Kidney (tissue), 14 donors: ENCODE results near the gene DLX3. TPM values are rescaled to one million over a fixed set of nuclear protein-coding genes. Genes with fewer than 3 reads are reported as not detected.

Source experiments
- DNase-seq, 5 donors: peaks; one replicate each; pipeline ENCODE4 v3.0.0-alpha.2; 2013 to 2020
- FAIRE-seq: peaks from 2 replicates; lab custom pipeline; 2012; peaks lifted over from hg19 to GRCh38; lab: Jason Lieb, UNC
- H3K27ac ChIP-seq, 2 donors: one replicate each; pipeline ENCODE4 v1.7.0; 2013; ENCODE audit warnings: low read depth in 2 of 2, low read length in 2 of 2, inconsistent platforms in 1 of 2
- H3K27me3 ChIP-seq: one replicate; pipeline ENCODE4 v1.7.1; 2013; ENCODE audit warnings: low read length, inconsistent platforms; ENCODE audit not compliant: control insufficient read depth, insufficient read depth
- H3K36me3 ChIP-seq, 3 donors: one replicate each; pipeline versions ENCODE4 v1.7.0 to v1.7.1; 2013; ENCODE audit warnings: low read length in 3 of 3, control low read depth in 1 of 3, inconsistent platforms in 1 of 3; ENCODE audit not compliant: insufficient read depth in 3 of 3, control insufficient read depth in 2 of 3
- H3K4me1 ChIP-seq, 3 donors: one replicate each; pipeline versions ENCODE4 v1.7.0 to v1.7.1; 2013; ENCODE audit warnings: low read length in 3 of 3, inconsistent platforms in 1 of 3, low read depth in 1 of 3; ENCODE audit not compliant: control insufficient read depth in 2 of 3, insufficient read depth in 2 of 3
- H3K4me3 ChIP-seq, 3 donors: one replicate each; pipeline versions ENCODE4 v1.7.0 to v1.8.1; 2013; ENCODE audit warnings: low read length in 3 of 3, control low read depth in 1 of 3, inconsistent platforms in 1 of 3
- H3K9ac ChIP-seq, 3 donors: one replicate each; pipeline versions ENCODE4 v1.7.0 to v1.7.1; 2013; ENCODE audit warnings: low read length in 3 of 3, control low read depth in 1 of 3, inconsistent platforms in 1 of 3
- H3K9me3 ChIP-seq, 3 donors: one replicate each; pipeline versions ENCODE4 v1.7.0 to v1.7.1; 2013; ENCODE audit warnings: low read length in 3 of 3, control low read depth in 1 of 3, inconsistent platforms in 1 of 3; ENCODE audit not compliant: control insufficient read depth in 2 of 3, insufficient read depth in 1 of 3
- CTCF ChIP-seq: IDR thresholded peaks from 3 replicates; pipeline ENCODE4 v1.5.1; 2012; ENCODE audit warnings: mild to moderate bottlenecking, moderate library complexity, borderline replicate concordance; ENCODE audit not compliant: insufficient read depth; ENCODE audit errors: extremely low read depth
- intact Hi-C: fragments of 100-400 bp; cut with DNase I; formaldehyde crosslinking; loops from one replicate; pipeline ENCODE4 v1.11.1; 2022
- polyA plus RNA-seq: library from polyadenylated mRNA; stranded (reverse); fragments of 350-450 nt; fragmentation: Illumina TruSeq; extraction: RNeasy Lipid Tissue Mini Kit (QIAGEN cat#74804); gene quantifications from one replicate; pipeline ENCODE4 v1.2.3, GENCODE V29; 2014; ENCODE audit warnings: low read depth, low replicate concordance; ENCODE audit not compliant: insufficient read depth
- total RNA-seq: library from RNA; stranded (reverse); fragmentation: NEBNext Ultra II Directional; extraction: Animal tissue kit (Norgen Biotek cat#: 25700); gene quantifications from one replicate; pipeline ENCODE4 v1.2.1, GENCODE V29; 2021
- donor health status: control.
- donor health status: control.
- donor health status: control.
- donor health status: control.
- donor health status: control.
- donor health status: DM: yes; HTN: yes; CAD: no.
- donor health status: Normal renal cell carcinoma (clear cell type).

The DLX3 gene
- total and polyA plus RNA-seq, 2 donors from 2014 or later = 0.41 to 0.47 TPM

GRCh38 chr17:49952209-49952911 is 42.7 kb downstream of the DLX3 start:
- peak; percentile 78 for TF ChIP-seq CTCF
- no peaks in the 10 kb centered on the region for H3K27me3 ChIP-seq
- no peaks in the 10 kb centered on the region for H3K4me1 ChIP-seq
- H3K9me3 ChIP-seq = no peaks in the 10 kb centered on the region
- H3K4me3 ChIP-seq = no peak overlapping the region
- DNase-seq = peak; percentile 87 to 90 (median 88)
- intact Hi-C loops = no loop called here
- FAIRE-seq = no peak
- no peak overlapping the region for H3K27ac ChIP-seq
- H3K9ac ChIP-seq = no peak overlapping the region
- no peaks in the 10 kb centered on the region for H3K36me3 ChIP-seq

GRCh38 chr17:49951362-49952082 is 43.5 kb downstream of the DLX3 start:
- no peak for TF ChIP-seq CTCF
- no peaks in the 10 kb centered on the region for H3K9me3 ChIP-seq
- intact Hi-C loops = no loop called here
- H3K9ac ChIP-seq = no peak overlapping the region
- no peaks in the 10 kb centered on the region for H3K36me3 ChIP-seq
- peak in 2 of 5 donors; percentile 39 to 61 for DNase-seq
- no peak overlapping the region for H3K27ac ChIP-seq
- H3K4me1 ChIP-seq = no peaks in the 10 kb centered on the region
- no peak overlapping the region for H3K4me3 ChIP-seq
- no peaks in the 10 kb centered on the region for H3K27me3 ChIP-seq
- FAIRE-seq = no peak

- FAIRE-seq = no peak
- TF ChIP-seq CTCF = no peak
- intact Hi-C loops = no loop called here
Observed at GRCh38 chr17:49949634-49950033, 45.4 kb downstream of the DLX3 start.

More at GRCh38 chr17:49949634-49950033, 45.4 kb downstream of the DLX3 start:
- DNase-seq = no peak
- Histone ChIP-seq H3K27ac (no peak overlapping the region), H3K36me3 (no peaks in the 10 kb centered on the region), H3K4me1 (no peaks in the 10 kb centered on the region), H3K9me3 (no peaks in the 10 kb centered on the region), H3K27me3 (no peaks in the 10 kb centered on the region), H3K4me3 (no peak overlapping the region), H3K9ac (no peak overlapping the region)
